Ovary (tissue), 9 donors: ENCODE measurements around the gene FSD1. TPM values are rescaled to one million over a fixed set of nuclear protein-coding genes. Genes with fewer than 3 reads are reported as not detected.

Experiments used
- DNase-seq, 5 donors: peaks; one replicate each; pipeline ENCODE4 v3.0.0-alpha.2; 2019 to 2020
- H3K27ac ChIP-seq, 2 donors: fragments of 200-600 bp; one replicate each; pipeline versions ENCODE4 v1.5.1 to v1.8.0; 2019 to 2022
- H3K27me3 ChIP-seq: fragments of 200-600 bp; one replicate; pipeline ENCODE4 v1.8.0; 2022
- H3K36me3 ChIP-seq: fragments of 200-600 bp; sonication (generic); one replicate; pipeline ENCODE4 v1.5.1; 2019
- H3K4me1 ChIP-seq: one replicate; pipeline ENCODE4 v1.8.1; 2013; ENCODE audit warnings: mild to moderate bottlenecking, moderate library complexity; ENCODE audit not compliant: insufficient read depth
- H3K4me3 ChIP-seq: fragments of 200-600 bp; sonication (generic); one replicate; pipeline ENCODE4 v1.5.1; 2017
- H3K9me3 ChIP-seq, 2 donors: fragments of 200-600 bp in 1 of 2; sonication (generic) in 1 of 2; one replicate each; pipeline versions ENCODE4 v1.5.1 to v1.8.1; 2013 to 2019; ENCODE audit warnings: mild to moderate bottlenecking in 1 of 2, moderate library complexity in 1 of 2
- CTCF ChIP-seq, 3 donors: fragments of 450-650 bp in 2 of 3; fragments of 200-600 bp in 1 of 3; IDR thresholded peaks; one replicate each; pipeline versions ENCODE4 v1.5.1 to v1.8.0; 2016 to 2022; ENCODE audit warnings: antibody characterized with exemption in 3 of 3, mild to moderate bottlenecking in 1 of 3
- EP300 ChIP-seq: sonication (generic); formaldehyde crosslinking; IDR thresholded peaks from one replicate; pipeline ENCODE4 v1.6.1; 2017; ENCODE audit warnings: antibody characterized with exemption
- POLR2A ChIP-seq: fragments of 450-650 bp; IDR thresholded peaks from one replicate; pipeline ENCODE4 v1.6.1; 2017; ENCODE audit warnings: antibody characterized with exemption, mild to moderate bottlenecking, moderate library complexity
- WGBS, 3 donors: extraction: QIAGEN DNeasy Blood & Tissue Kit in 1 of 3; methylation state at CpG; one replicate each; pipeline versions ENCODE4 v1.1.5 to v1.1.7; 2013 to 2017; 5-methylcytosine and 5-hydroxymethylcytosine counted together
- intact Hi-C, 4 donors: fragments of 100-400 bp; cut with DNase I; formaldehyde crosslinking; loops; one replicate each; pipeline versions ENCODE4 v1.11.0 to v1.15.1; 2022 to 2023
- polyA plus RNA-seq, 2 donors: library from polyadenylated mRNA; stranded (reverse); fragments of 200-250 nt in 1 of 2; fragments of 350-450 nt in 1 of 2; fragmentation: Illumina TruSeq in 1 of 2; extraction: RNeasy Lipid Tissue Mini Kit (QIAGEN cat#74804) in 1 of 2; gene quantifications; one replicate each; pipeline ENCODE4 v1.2.3, GENCODE V29; 2013 to 2014
- total RNA-seq, 7 donors: library from RNA; depleted of rRNA in 2 of 7; stranded (reverse); fragments of >200 nt in 2 of 7; fragmentation: NEBNext Ultra II Directional in 3 of 7; extraction: Animal tissue kit (Norgen Biotek cat#: 25700) in 3 of 7; gene quantifications; one replicate each; pipeline versions ENCODE4 v1.1.0 to v1.2.4, GENCODE V29; 2016 to 2023
- donor health status: DM: no; HTN: no; CAD: no; lungs with moderate emphysema.
- donor health status: DM: no; HTN: no; CAD: no.
- donor health status: Bipolar disorder and iron deficiency.
- donor health status: DM: yes; HTN: yes; CAD: no.
- donor health status: DM: no; HTN: no; CAD: no.
- donor health status: DM: yes; HTN: yes; CAD: no.

Gene FSD1
- total and polyA plus RNA-seq, 9 donors, result 0.11 to 0.48 (median 0.18) TPM; not detected in 6

GRCh38 chr19:4350111-4350510 is 45.7 kb downstream of the FSD1 start:
- Histone ChIP-seq H3K4me1 (peaks cover 4% of the 10 kb centered on the region), H3K27ac (no peak overlapping the region), H3K27me3 (no peaks in the 10 kb centered on the region), H3K4me3 (no peak overlapping the region), H3K36me3 (no peaks in the 10 kb centered on the region), H3K9me3 (no peaks in the 10 kb centered on the region)
- 77 to 91% (median 81%) methylated on average over 8 of the region's 8 CpGs for WGBS, 3 donors
- no peak for DNase-seq
- TF ChIP-seq POLR2A (no peak), CTCF (IDR thresholded peaks at IDR 0.05) (no peak), EP300 (no peak)
- intact Hi-C loops, result loop anchor here in 1 of 4 donors (5.0 kb wide), 1 partner anchor 83 kb away; no protein-coding TSS in a partner anchor

DNA sequence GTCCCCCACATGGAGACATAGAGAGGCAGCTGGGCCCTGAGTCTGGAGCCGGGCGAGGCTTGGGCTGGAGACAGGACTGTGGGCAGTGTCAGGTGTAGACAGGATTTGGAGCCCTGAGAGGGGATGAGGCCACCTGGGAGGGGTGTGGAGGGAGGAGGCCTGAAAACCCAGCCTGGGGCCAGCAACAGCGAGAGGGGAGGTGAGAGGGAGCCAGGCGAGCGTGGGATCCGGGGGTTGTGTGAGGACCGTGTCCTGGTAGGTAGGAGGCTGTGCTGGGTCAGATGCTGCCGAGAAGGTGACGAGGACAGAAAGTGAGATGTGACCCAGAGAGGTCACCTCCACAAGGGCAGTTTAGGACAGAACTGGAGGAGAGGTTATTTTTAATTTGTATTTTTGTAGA is 46.3 kb downstream of the FSD1 start:
- intact Hi-C loops, result loop anchor here in 1 of 4 donors (5.0 kb wide), 1 partner anchor 83 kb away; no protein-coding TSS in a partner anchor
- Histone ChIP-seq H3K36me3 (no peaks in the 10 kb centered on the region), H3K27ac (no peak overlapping the region), H3K4me3 (no peak overlapping the region), H3K4me1 (peaks cover 2% of the 10 kb centered on the region), H3K9me3 (no peaks in the 10 kb centered on the region), H3K27me3 (no peaks in the 10 kb centered on the region)
- WGBS, 3 donors, result 92 to 95% (median 94%) methylated on average over 9 of the region's 9 CpGs
- no peak for DNase-seq
- TF ChIP-seq CTCF (IDR thresholded peaks at IDR 0.05) (no peak), POLR2A (no peak), EP300 (no peak)

- Histone ChIP-seq H3K27ac (no peak overlapping the region), H3K36me3 (no peaks in the 10 kb centered on the region), H3K4me3 (no peak overlapping the region), H3K27me3 (no peaks in the 10 kb centered on the region), H3K4me1 (peaks cover 2% of the 10 kb centered on the region), H3K9me3 (no peaks in the 10 kb centered on the region)
- peak in 3 of 5 donors; percentile 63 to 69 (median 65) for DNase-seq
- peak; percentile 51 to 81 (median 71) for TF ChIP-seq CTCF (IDR thresholded peaks at IDR 0.05)
- no peak for TF ChIP-seq EP300
- intact Hi-C loops, result loop anchor here in 1 of 4 donors (5.0 kb wide), 1 partner anchor 85 kb away; no protein-coding TSS in a partner anchor
- WGBS, 3 donors, result 12 to 36% (median 19%) methylated on average over 9 of the region's 9 CpGs
Observed at GRCh38 chr19:4352701-4353121, 48.3 kb downstream of the FSD1 start.

DNA sequence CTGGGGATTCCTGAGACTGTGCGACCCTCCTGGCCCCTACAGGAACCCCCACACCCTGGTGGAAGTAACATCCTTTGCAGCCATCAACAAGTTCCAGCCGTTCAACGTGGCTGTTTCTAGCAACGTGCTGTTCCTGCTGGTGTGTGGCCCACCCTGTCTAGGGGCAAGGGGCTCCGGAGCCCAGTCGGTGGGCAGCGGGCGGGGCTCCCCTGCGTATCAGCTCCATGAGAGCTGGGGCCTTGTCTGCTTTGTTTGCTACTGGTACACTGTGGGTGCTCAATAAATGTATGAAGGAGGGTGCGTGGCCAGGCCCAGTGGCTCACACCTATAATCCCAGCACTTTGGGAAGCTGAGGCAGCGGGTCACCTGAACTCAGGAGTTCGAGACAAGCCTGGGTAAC is 49.9 kb downstream of the FSD1 start:
- intact Hi-C loops, result loop anchor here in 1 of 4 donors (5.0 kb wide), 1 partner anchor 87 kb away; no protein-coding TSS in a partner anchor
- WGBS, 3 donors, result 77 to 83% (median 78%) methylated on average over 11 to 12 of the region's 12 CpGs
- Histone ChIP-seq H3K27me3 (no peaks in the 10 kb centered on the region), H3K4me1 (peaks cover 2% of the 10 kb centered on the region), H3K9me3 (no peaks in the 10 kb centered on the region), H3K4me3 (no peak overlapping the region), H3K27ac (no peak overlapping the region), H3K36me3 (no peaks in the 10 kb centered on the region)
- no peak for DNase-seq
- TF ChIP-seq POLR2A, result no peak
- TF ChIP-seq EP300, result no peak
- TF ChIP-seq CTCF (IDR thresholded peaks at IDR 0.05), result no peak
